GM18502 (cell line): ENCODE results near the gene SLIT1.
"Not testable (repeated sequence)": the region's sequence is repeated elsewhere in the genome, so short reads cannot be mapped to it uniquely, and the experiment has no call there.

Source experiments
- ATAC-seq: cut with Tn5 transposase; IDR thresholded peaks from one replicate; pipeline ENCODE4 v1.9.1; 2021; ENCODE audit warnings: mild to moderate bottlenecking; ENCODE audit not compliant: unreplicated experiment, poor library complexity

SLIT1 gene

DNA sequence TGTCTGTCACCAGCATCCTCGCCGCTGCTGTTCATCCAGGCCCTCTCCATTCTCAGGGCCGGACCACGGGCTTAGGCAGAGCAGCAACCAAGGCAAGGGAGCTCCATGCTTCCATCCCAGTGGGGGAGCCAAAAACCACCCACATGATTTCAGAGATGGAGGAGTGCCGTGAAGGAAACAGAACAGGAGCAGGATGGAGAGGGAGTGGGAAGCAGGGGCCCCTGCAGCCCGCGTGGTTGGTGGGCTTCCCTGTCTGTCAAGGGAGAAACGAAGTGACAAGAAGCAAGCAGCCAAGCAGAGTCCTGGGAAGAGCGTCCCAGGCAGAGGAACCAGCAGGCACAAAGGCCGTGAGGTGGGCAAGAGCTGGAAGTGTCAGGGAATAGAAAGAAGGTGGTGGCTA, 95.7 kb downstream of the SLIT1 start:
- ATAC-seq: no peak

DNA sequence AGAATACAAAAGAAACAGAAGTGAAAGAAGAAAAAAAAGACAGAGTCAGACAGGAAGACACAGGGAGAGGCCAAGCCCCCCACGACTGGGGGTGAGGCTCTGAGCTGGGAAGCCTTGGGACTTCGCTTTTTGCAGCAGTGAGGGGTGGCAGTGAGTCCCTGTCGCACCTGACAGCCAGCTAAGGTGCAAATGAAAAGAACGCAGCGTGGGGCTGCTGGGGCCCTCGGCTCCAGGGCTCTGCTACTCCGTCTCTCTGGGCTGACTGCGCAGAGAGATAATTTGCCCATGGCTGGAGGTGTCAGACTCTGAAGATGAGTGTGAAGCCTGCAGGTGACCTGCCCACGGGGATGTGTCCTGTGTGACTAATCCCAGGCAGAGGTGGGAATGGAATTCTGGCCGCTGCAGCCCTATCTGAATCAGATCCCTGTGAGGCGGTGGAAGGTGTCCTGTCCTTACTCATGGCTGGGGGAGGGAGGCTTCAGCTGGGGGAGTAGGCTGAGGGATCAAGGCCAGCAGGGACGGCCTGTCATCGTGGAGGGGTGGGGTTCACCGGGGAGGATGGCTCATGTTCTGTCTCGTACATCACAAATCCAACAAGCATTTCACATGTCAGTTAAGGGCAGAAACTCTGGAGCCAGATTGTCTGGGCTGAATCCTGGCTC, 96.4 kb downstream of the SLIT1 start:
- no peak for ATAC-seq

DNA sequence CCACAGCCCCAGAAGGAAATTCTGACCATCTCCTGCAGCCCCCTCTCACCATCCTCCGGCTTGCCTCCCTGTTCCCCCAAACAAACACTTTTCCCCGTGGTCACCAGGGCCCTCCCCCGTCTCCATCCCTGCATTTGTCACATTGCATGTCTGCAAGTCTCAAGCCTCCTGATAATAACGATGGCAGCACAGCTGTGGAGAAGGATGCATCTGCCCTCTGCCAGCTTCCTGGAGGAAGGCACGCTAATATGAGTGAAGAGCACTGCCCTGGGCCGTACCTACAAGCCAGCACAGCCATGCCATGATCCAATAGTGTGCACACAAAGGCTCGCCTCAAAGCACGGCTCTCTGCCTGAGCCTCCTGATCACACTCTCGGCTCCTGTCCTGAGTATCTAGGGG, 98.5 kb downstream of the SLIT1 start:
- no peak for ATAC-seq

DNA sequence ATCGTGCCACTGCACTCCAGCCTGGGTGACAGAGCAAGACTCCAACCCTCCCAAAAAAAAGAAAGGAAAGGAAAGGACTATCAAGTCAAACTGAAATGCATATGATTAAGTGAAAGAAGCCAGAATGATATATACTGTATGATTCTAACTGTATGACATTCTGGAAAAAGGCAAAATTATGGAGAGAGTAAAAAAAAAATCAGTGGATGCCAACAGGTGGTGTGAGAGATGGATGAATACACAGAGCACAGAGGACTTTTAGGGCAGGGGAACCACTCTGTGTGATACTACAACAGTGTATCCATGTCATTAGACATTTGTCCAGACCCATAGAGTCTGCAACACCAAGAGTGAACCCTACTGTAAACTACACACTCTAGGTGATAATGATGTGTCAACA, 99.2 kb downstream of the SLIT1 start:
- no peak for ATAC-seq

DNA sequence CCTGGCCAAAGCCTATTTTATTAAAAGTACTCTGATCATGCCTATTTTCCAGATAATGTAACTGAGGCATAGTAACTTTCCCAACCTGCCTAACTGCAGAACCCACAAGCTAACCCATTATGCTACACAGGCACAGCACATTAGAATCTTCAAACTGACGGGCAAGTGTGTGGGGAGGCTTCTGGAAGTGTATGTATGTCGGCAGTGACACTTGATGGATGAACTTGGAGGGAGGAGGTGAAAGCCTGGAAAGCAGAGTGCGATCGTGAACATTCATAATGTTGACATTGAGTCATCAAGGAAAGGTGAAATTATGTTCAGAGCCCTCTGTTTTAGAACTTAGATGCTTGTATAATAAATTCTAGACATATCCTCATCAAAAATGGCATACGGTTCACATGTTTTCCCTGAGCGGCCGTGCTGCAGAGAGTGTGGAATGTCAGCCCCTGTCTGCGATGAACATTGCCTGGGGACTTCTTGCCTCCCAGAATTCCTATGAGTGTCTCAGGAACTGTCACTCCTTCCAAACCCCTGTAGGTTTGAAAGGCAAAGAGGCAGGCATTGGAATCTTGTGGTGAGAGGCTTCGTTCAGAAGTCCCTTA, 102.4 kb downstream of the SLIT1 start:
- ATAC-seq: no peak

DNA sequence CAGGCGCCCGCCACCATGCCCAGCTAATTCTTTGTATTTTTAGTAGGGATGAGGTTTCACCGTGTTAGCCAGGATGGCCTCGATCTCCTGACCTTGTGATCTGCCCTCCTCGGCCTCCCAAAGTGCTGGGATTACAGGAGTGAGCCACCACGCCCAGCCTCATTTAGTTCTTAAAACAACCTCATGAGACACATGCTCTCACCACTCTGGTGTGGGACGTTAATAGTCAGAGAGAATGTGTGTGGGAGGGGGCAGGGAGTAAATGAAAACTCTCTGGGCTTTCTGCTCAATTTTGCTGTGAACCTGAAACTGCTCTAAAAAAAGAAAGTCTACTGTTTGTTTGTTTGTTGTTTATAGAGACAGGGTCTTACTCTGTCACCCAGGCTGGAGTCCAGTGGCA, 103.2 kb downstream of the SLIT1 start:
- not testable (repeated sequence) for ATAC-seq

DNA sequence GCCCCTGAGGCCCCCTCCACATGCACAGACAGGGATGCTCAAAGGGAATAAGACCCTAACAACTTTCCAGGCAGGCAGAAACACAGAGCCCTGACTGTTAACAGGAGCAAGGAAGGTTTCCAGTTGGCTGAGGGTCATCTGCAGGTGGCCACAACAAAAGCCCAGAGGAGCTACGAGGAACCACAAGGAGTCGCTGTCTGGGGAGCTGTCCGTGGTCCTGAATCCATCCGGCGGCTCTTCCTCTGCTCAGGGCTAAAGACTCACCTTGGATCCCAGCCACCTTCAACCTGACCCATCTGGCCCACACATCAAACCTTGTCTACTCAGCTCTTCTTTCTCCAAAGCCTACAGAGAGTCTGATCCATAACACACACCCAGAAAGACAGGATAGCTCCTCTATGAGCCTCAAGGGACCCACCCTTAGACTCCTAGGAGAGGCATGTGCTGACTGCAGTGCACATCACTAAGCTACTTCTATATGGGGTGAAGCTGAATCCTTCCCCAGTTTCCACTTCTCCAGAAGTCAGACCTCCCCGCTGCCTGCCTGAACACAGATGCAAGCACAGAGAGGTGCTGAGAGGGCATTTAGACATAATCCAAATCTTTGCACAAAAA, 104.0 kb downstream of the SLIT1 start:
- ATAC-seq: no peak

DNA sequence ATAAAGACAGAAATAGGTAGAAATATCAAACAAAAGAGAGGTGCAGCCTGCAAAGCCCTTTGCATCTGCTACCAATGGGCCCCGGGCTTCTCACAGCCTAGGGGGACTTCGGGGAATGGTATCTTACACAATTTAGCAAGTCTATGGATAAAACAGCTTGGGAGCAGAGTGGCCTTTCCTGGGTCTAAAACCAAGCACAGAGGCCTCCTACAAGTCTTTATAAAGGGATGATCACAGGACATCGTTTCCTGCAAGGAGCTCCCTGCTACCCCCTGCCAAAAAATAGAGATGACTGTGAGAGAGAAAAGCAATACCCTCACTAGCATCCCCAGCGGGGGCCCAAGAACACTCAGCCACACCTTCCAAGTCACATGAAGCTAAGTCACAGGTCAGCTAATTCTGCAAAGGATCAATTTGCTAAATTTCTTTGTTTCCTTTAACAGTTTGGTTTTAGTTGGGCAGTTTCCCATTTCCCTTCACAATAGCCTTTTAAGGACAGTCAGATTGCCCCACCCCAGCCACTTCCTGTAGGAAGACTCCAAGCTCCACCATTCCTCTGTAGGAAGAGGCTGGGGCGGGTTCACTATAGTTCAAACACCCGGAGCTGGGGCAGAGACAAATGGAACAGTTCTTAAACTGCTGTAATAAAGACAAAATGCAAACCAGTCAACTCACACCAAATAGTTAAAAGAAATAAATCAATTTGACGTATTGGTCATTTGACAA, 105.5 kb downstream of the SLIT1 start:
- ATAC-seq: no peak

DNA sequence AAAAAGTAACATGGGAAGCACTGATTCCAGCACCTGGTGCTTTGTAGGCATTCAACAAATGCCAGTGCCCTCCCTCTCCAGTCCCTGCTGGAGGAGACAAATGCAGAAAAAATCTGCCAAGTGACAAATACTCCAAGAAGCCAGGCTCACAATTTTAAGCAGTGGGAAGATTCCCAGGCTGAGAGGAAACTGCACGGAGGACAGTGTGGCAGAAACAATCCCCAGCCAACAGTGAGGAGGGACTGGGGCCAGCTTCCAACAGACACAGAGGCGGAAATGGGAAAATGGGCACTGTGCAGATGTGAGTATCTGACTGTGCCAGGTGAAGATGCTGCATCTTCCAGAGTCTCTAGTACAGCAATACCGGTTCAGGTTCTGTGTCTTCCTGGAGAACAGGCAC, 106.3 kb downstream of the SLIT1 start:
- ATAC-seq: no peak

DNA sequence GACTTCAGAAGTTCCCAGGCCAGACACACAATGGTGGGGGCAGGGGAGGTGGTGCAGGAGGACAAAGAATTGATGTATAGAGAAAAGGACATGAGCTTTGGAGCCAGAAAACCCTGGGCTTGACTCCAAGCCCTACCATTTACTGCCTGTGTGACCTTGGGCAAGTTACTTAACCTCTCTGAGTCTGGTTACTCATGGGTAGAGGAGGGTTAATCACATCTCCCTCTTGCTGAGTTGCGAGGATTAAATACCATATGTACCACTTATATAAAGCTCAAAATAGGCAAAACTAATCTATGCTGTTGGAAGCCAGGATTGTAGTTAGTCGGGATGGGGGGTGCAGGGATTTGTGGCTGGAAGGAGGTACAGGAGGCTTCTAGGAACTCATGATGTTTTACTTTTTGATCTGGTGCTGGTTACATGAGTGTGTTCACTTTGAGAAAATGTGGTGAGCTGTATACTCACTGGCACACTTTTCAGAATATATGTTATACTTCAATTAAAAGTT, 106.8 kb downstream of the SLIT1 start:
- ATAC-seq: no peak

DNA sequence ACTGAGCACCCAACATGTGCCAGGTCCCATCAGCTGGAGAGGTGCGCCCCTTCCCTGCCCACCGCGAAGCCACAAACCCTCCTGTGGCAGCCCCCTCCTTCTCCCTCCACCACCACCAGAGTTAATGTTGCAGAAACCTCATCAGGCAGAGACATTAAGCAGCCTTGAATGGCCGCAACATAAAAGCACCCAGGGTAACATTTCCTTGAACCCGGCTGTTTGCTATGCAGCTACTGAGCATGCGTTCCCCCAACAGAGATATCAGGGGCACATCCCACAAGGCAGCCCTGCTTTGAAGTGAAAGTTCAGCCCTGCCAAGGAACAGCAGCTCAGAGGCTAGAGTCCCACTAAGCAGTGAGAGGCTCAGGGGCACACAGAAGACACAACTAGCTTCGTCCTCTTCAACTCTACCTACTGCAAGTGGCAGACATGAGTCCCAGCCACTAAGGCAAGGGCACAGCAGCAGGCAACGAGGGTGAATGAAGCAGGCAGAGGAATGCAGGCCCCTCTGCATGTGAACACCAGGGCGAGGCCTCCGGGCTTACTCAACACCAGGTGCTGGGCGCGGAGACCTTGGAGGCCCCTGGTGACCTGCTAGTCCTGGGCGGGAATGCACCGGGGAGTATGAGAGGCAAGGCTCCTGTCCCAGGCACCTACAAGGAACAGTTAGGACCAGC, 107.4 kb downstream of the SLIT1 start:
- ATAC-seq: no peak

DNA sequence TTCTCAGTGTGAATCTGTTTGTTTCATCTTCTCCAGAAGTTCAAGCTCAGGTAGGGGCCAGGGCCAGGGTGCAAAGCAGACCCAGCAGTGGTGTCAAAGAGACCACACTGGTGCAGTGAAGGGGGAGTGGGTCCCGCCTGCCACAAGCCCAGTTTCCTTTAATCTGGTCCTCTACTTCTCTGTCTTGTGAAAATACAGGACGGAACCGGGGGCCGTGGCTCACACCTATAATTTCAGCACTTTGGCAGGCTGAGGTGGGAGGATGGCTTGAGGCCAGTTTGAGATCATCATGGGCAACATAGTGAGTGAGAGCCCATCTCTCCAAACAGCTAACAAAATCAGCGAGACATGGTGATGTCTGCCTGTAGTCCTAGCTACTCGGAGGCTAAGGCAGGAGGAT, 109.0 kb downstream of the SLIT1 start:
- ATAC-seq: no peak

DNA sequence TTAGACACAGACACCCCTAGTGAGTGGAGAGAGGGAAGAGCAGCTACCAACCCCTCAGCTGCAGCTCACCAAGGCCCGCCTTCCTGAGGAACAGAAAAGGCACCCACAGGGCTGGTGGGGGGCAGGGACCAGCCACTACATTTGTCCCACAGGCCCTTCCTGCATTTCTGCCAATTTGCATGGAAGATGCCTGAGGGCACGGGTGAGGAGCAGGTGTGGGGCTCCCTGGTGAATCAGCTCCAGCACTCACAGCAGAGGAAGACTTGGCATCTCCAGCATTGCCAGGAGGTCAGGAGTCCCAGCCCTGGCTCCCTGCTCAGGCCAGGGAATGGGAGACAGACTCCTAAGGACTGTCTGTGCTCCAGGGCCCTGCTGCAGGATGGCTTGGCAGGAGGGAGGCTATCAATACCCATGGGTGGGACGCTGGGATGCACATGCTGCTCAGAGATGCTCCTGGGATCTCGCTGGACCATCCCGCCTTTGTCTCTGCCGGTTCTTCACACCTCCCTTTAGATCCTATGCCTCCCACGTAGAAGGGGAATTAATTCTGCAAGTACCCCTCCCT, 109.7 kb downstream of the SLIT1 start:
- no peak for ATAC-seq

DNA sequence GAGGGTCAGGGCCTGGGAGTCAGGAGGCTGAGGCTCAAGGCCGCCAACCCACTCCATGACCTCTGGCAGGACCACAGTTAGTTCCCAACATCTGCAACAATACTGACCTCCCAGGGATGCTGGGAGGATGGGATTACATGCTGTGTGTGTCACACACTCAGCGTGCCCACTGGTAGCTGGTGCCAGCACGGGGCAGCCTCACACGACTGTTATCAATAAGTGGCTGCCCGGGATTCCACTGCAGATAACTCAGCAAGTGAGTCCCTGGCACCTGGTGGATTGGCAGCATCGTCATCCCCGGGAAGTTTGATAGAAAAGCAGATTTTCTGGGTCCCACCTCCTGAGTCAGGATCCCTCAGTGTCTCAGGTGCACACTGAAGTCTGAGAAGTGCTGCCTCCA, 110.3 kb downstream of the SLIT1 start:
- ATAC-seq: no peak

DNA sequence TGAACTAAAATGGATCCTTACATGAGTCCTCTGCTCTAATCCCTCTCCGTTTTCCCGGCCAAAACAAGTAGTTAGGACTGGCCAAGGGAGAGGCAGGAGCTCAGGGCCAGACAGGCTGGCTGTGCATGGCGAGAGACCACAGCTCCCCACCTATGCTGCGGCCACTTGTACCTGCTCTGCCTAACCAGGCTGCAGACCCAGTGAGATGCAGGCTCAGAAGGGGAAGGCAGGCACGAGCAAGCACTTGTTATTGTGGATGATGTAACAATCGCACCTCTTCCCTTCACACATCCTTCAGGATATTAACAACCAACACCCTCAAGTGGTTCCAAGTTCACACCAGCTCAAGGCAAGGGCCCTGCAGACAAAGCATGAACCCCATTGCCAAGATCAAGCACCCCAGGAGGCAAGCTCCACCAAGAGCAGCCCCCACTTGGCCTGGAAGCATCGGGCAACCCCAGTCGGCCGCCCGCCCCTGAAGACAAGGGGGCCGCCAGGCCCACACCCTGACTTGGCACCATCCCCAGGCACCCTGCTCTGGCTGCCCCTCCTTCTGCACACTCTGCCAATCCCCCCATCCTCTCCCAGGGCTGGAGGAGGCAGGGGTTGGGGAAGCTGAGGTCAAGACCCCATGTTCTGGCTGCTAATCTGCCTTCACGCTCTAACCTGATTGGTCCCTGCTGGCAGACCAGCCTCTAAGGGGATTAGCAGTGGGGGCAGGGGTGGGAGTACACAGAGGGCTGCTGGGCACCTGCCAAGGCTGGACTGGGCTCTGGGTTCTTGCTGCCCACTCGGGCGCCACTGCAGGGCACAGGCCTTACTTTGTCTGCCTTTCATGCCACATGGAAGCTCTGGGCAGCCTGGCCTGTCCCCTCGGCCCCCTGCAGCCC, 111.3 kb downstream of the SLIT1 start:
- ATAC-seq: no peak

DNA sequence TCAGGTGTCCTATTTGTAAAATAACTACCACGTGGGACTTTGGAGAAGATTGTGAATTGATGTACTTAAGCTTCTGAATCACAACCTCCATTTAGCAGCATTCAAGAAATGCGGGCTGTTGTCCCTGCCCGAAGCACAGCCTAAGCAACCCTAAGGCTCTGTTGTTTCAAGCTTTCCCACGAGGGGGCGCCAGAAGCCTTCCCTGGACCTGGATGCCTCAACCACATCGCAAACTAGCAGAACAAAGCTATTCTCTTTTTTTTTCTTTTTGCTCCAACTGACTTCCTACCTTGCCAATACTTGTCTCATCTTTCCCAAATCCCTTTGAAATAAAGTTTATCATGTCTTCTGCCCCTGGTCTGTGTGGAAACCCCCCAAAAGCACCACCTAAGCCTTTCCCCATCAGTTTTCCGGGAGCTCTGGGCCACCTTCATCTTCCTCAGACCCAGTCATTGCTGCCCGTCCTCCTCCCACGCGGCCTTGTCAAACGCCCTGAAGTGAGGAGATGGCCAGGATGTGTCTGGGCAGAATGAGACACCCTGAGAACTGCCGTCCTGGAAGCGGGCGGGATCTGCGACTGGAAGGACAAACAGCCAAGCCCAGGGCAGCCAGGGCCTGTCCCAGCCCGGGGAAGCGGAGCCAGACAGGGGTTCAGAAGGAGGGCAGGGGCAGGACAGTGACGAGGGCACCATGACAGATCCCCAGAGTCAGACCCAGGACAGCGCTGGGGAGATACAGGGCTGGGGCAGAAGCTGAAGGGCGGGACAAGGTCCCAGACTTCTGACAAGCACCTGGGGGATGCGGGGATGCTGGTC, 112.7 kb downstream of the SLIT1 start:
- ATAC-seq: no peak

DNA sequence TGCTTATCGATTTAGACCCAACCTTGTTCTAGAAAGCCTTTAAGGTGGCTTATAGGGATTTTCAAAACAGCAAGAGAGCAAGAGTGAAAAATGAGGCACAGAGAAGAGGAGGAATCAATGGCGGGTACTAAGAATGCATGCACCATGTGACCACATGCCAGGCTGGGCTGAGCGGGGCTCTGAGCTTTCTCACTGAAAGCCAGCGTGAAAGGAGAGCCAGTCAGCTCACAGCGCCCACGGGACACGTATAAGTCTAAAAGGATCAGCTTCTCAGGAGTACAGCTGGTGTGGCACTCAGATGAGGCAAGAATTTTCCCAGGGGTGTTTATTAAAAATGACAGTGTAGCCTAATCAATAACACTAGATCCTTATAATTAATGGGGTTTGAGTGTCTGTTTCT, 114.3 kb downstream of the SLIT1 start:
- ATAC-seq: no peak

DNA sequence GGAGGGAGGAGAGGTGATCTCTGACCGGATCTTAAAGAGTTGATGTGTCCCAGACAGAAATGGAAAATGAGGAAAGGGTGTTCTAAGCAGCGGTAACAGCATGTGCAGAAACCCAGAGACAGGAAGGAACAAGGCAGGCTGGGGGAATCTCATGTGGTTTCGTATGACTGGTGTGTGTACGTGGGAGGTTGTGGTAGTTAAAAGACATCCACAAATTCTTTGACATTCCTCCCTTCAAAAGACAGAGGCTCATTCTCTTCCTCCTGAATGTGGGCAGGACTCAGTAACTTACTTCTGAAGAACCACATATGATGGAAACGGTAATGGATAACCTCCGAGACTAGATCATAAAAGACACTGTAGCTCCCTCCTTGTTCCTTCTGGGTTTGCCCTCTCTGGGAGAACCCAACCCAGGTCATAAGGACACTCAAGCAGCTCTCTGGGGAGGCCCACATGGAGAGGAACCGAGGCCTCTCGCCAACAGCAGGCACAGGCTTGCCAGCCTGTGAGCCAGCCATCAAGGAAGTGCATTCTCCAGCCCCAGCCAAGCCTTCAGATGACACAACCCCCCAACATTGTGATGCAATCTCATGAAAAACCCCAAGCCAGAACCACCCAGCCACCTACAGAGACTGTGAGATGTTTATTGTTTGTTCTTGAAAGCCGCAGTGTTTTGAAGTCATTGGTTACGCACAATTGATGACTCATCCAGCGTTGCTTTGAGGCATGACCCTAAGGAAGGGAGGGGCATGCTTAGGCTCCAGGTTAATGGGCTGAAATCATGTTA, 116.0 kb downstream of the SLIT1 start:
- ATAC-seq: no peak
